Fibroblast of lung (primary cell): ENCODE data around the gene PRODH. TPM values are rescaled to one million over a fixed set of nuclear protein-coding genes. Genes with fewer than 3 reads are reported as not detected.
"Not testable (repeated sequence)": the region's sequence is repeated elsewhere in the genome, so short reads cannot be mapped to it uniquely, and the experiment has no call there.

Experiments used
- DNase-seq, 2 donors: peaks; one replicate each; pipeline versions ENCODE4 v3.0.0 to v3.0.0-alpha.2; 2010; ENCODE audit warnings: low read depth in 2 of 2
- H2AFZ ChIP-seq: 2 replicates; pipeline ENCODE4 v1.5.1; 2012; ENCODE audit warnings: low read length, control low read depth, inconsistent platforms
- H3K27ac ChIP-seq: 2 replicates; pipeline ENCODE4 v1.5.1; 2011; ENCODE audit warnings: low read length, control low read depth; ENCODE audit not compliant: insufficient read depth
- H3K27me3 ChIP-seq: 2 replicates; pipeline ENCODE4 v1.5.1; 2011; ENCODE audit warnings: mild to moderate bottlenecking, low read length; ENCODE audit not compliant: control insufficient read depth, insufficient read depth
- H3K36me3 ChIP-seq: 2 replicates; pipeline ENCODE4 v1.5.1; 2011; ENCODE audit warnings: low read length; ENCODE audit not compliant: control insufficient read depth, insufficient read depth
- H3K4me1 ChIP-seq: 2 replicates; pipeline ENCODE4 v1.5.1; 2011; ENCODE audit warnings: low read length; ENCODE audit not compliant: control insufficient read depth, insufficient read depth; ENCODE audit errors: extremely low read depth
- H3K4me2 ChIP-seq: 2 replicates; pipeline ENCODE4 v1.5.1; 2011; ENCODE audit warnings: low read length, control low read depth; ENCODE audit not compliant: insufficient read depth; ENCODE audit errors: extremely low read depth
- H3K4me3 ChIP-seq, 4 experiments: fragments of 200-600 bp in 1 of 4; sonication (generic) in 1 of 4; replicated peaks in 1 of 4; 2 replicates each; pipeline ENCODE4 v1.5.1; 2011 to 2016; ENCODE audit warnings: low read length in 4 of 4, low read depth in 3 of 4, mild to moderate bottlenecking in 3 of 4, control low read depth in 2 of 4, inconsistent platforms in 1 of 4, mixed read lengths in 1 of 4; ENCODE audit not compliant: insufficient read depth in 1 of 4; ENCODE audit errors: control extremely low read depth in 1 of 4
- H3K79me2 ChIP-seq: 2 replicates; pipeline ENCODE4 v1.5.1; 2012; ENCODE audit warnings: mild to moderate bottlenecking, low read length, inconsistent platforms; ENCODE audit not compliant: control insufficient read depth, insufficient read depth
- H3K9ac ChIP-seq: 2 replicates; pipeline ENCODE4 v1.5.1; 2011; ENCODE audit warnings: mild to moderate bottlenecking, low read length, control low read depth; ENCODE audit not compliant: insufficient read depth
- H3K9me3 ChIP-seq: 2 replicates; pipeline ENCODE4 v1.5.1; 2012; ENCODE audit warnings: low read depth, low read length; ENCODE audit not compliant: control insufficient read depth, insufficient read depth
- H4K20me1 ChIP-seq: 2 replicates; pipeline ENCODE4 v1.5.1; 2011; ENCODE audit warnings: low read length; ENCODE audit not compliant: control insufficient read depth, insufficient read depth; ENCODE audit errors: extremely low read depth
- EZH2 ChIP-seq: IDR thresholded peaks from 2 replicates; pipeline ENCODE4 v1.5.1; 2012; ENCODE audit warnings: low read length, control low read depth, mild to moderate bottlenecking; ENCODE audit errors: missing control alignments
- polyA plus RNA-seq, 2 donors: library from polyadenylated mRNA; depleted of rRNA in 1 of 2; stranded (reverse) in 1 of 2; unstranded in 1 of 2; fragments of >200 nt; gene quantifications; 2 replicates each; pipeline ENCODE4 v1.2.1, GENCODE V29; 2011 to 2012; ENCODE audit warnings: missing spikeins in 1 of 2
- total RNA-seq: library from RNA; depleted of rRNA; stranded (reverse); fragments of >200 nt; gene quantifications from 2 replicates; pipeline ENCODE4 v1.2.1, GENCODE V29; 2014
- TF ChIP-seq, protein P1 (sequence below), 2 donors: IDR thresholded peaks in 1 of 2; conservative IDR thresholded peaks in 1 of 2; 1 replicate in 1 of 2; 2 replicates in 1 of 2; pipeline ENCODE4 v1.5.1; 2011 to 2012; ENCODE audit warnings: low read length in 2 of 2, control low read depth in 1 of 2, inconsistent platforms in 1 of 2, low read depth in 1 of 2, mild to moderate bottlenecking in 1 of 2

The PRODH gene
- total and polyA plus RNA-seq, 2 donors (not counting 1 experiment from before 2014, with no cell fraction given): 0.06 TPM; not detected in 1

DNA sequence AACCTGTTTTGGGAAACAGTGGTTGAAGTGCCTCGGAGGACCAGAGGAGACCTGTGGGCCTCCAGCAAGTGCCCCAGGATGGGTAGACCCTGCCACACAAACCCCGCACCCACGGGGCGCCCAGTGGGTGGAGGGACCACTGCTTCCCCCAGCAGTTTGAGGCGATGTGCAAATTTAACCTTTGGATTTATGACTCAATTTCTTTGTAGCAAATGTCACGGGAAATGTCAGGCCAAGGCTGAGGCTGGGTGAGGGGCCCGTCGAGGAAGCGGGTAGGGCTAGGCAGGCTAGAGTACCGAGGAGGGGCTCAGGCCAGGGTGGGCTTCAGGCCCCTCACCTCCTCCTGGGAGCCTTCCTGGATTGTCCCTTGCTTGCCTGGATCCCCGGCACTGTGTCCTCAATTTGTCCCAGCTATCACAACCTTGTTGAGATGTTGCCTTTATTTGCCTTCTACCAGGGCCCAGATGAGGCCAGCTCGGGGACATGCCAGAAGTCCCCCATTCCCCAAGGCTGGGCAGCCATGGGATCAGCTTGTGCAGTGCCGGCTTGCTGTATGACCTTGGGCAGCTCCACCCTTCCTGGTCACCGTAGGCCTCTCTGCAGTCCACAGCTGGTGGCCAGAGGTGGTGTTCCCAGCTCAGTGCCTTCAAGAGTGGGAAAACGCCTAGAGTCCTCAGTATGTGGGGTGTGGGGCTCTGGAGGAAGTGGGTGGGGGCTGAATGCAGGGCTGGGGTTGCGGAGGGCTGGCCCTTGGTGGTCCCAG, 39.5 kb upstream of the PRODH start:
- Histone ChIP-seq H2AFZ (no peak overlapping the region), H3K79me2 (no peaks in the 10 kb centered on the region), H3K36me3 (no peaks in the 10 kb centered on the region), H4K20me1 (no peaks in the 10 kb centered on the region), H3K4me1 (no peaks in the 10 kb centered on the region), H3K4me3 (no peak overlapping the region), H3K27me3 (no peaks in the 10 kb centered on the region), H3K9ac (no peak overlapping the region), H3K4me2 (no peak overlapping the region), H3K9me3 (no peaks in the 10 kb centered on the region), H3K27ac (no peak overlapping the region)
- no peak for DNase-seq
- TF ChIP-seq, protein P1, sequence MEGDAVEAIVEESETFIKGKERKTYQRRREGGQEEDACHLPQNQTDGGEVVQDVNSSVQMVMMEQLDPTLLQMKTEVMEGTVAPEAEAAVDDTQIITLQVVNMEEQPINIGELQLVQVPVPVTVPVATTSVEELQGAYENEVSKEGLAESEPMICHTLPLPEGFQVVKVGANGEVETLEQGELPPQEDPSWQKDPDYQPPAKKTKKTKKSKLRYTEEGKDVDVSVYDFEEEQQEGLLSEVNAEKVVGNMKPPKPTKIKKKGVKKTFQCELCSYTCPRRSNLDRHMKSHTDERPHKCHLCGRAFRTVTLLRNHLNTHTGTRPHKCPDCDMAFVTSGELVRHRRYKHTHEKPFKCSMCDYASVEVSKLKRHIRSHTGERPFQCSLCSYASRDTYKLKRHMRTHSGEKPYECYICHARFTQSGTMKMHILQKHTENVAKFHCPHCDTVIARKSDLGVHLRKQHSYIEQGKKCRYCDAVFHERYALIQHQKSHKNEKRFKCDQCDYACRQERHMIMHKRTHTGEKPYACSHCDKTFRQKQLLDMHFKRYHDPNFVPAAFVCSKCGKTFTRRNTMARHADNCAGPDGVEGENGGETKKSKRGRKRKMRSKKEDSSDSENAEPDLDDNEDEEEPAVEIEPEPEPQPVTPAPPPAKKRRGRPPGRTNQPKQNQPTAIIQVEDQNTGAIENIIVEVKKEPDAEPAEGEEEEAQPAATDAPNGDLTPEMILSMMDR (conservative IDR thresholded peaks at IDR 0.05 in 1 of 2, IDR thresholded peaks at IDR 0.05 in 1 of 2; ENCODE audit: low read depth in 1 of 2, low read length in 2 of 2): no peak
- TF ChIP-seq EZH2: no peak

DNA sequence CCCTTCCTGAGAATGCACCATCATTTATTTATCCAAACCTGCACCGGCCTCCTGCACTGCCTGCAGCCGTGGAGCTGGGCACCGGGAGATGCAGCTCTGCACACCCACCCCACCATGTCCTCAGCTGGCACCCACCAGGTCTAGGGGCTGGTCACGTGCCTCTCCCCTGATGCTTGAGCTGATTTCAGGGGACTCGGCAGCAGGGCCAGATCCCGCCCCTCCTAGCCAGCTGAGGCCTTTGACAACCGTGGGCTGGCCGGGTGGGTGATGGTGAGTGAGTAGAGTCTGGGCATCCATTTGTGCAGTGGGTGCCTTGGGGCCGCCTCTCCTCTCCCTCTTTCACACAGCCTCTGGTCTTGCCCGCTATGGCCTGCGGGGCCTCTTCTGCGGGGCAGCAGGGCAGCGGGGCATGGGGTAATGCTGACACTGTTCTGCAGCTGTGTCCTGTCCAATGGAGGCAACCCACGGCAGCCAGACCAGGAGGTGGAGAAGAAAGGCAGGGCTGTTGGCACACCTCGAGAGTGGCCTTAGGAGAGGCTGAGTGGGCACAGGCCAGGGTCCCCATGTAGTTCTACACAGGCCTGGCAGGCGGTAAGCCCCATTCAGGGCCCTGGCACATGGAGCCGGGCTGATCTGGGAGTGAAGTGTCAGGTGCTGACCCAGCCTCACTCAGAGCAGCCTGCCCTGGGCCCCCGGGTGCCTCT, 38.5 kb upstream of the PRODH start:
- Histone ChIP-seq H3K4me2 (no peak overlapping the region), H2AFZ (no peak overlapping the region), H3K4me1 (no peaks in the 10 kb centered on the region), H3K79me2 (no peaks in the 10 kb centered on the region), H3K36me3 (no peaks in the 10 kb centered on the region), H3K27ac (no peak overlapping the region), H3K27me3 (no peaks in the 10 kb centered on the region), H4K20me1 (no peaks in the 10 kb centered on the region), H3K9ac (no peak overlapping the region), H3K9me3 (no peaks in the 10 kb centered on the region), H3K4me3 (no peak overlapping the region)
- TF ChIP-seq, protein P1 (conservative IDR thresholded peaks at IDR 0.05 in 1 of 2, IDR thresholded peaks at IDR 0.05 in 1 of 2; ENCODE audit: low read depth in 1 of 2, low read length in 2 of 2): no peak
- no peak for TF ChIP-seq EZH2
- no peak for DNase-seq

DNA sequence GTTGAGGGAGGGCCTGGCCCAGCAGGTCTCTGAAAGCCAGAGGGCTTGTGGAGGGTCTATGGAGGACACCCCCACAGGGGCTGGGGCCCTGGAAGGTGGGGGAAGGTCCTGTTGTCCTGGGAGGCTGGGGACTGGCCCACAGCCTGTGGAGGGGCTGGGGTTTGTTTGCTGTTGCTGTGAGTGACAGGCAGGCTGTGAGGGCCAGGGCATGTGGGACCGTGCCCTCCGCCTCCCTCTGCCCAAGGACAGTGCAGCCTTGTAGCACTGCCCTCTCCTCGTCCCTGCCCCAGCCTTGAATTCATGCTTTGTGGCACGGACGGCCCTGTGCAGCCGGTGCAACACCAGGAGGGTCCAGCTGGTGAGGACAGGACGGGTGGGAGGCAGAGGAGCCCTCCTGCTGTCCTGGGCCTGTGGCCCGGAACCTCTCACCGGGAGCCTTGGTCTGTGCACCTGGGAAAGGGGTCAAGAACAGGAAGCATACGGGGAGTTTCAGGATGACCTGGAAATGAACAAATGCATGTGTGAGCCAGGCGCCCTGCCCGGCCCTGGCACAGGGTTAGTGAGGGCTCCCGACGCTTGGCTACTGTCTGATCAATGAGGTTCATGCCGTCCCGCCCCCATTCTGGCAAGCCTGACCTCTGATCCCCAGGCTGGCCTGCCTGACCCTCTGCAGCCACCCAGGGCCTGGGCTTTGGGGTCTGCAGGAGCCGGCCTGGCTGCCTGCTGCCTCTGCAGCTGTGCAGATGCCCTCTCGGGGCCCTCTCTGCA, 37.4 kb upstream of the PRODH start:
- no peaks in the 10 kb centered on the region for H3K4me1 ChIP-seq
- H3K79me2 ChIP-seq: no peaks in the 10 kb centered on the region
- no peaks in the 10 kb centered on the region for H4K20me1 ChIP-seq
- no peaks in the 10 kb centered on the region for H3K27me3 ChIP-seq
- TF ChIP-seq, protein P1 (conservative IDR thresholded peaks at IDR 0.05 in 1 of 2, IDR thresholded peaks at IDR 0.05 in 1 of 2; ENCODE audit: low read depth in 1 of 2, low read length in 2 of 2): no peak
- no peak for TF ChIP-seq EZH2
- no peaks in the 10 kb centered on the region for H3K36me3 ChIP-seq
- no peak overlapping the region for H3K9ac ChIP-seq
- H3K9me3 ChIP-seq: no peaks in the 10 kb centered on the region
- H2AFZ ChIP-seq: no peak overlapping the region
- DNase-seq: no peak
- no peak overlapping the region for H3K4me3 ChIP-seq
- no peak overlapping the region for H3K27ac ChIP-seq
- H3K4me2 ChIP-seq: no peak overlapping the region

DNA sequence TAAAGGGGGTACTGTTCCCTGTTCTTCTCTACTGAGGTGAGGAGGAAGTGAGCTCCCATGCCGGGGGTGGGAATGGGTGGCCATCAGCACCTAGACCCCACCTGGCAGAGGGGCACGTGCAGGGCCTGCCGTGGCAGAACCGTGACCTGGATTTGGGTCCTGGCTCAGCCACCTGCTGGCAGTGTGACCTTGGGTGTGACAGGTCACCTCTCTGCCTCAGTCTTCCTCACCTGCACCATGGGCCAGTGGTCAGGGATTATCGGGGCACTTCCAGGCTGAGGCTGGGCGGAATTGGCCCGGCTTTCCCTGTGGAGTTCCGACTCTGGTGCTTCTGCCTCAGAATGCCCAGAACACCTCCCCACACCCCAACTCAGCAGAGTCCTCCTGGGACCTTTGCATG, 36.5 kb upstream of the PRODH start:
- not testable (repeated sequence) for H3K36me3 ChIP-seq, DNase-seq, H2AFZ ChIP-seq

More for the DNA sequence above, 36.5 kb upstream of the PRODH start:
- H3K4me2 ChIP-seq, H3K27ac ChIP-seq, H3K79me2 ChIP-seq, H4K20me1 ChIP-seq, H3K27me3 ChIP-seq, H3K9me3 ChIP-seq, H3K4me1 ChIP-seq, H3K4me3 ChIP-seq, H3K9ac ChIP-seq: not testable (repeated sequence)
